ENCODE results near the gene TLE7.

The TLE7 gene

DNA sequence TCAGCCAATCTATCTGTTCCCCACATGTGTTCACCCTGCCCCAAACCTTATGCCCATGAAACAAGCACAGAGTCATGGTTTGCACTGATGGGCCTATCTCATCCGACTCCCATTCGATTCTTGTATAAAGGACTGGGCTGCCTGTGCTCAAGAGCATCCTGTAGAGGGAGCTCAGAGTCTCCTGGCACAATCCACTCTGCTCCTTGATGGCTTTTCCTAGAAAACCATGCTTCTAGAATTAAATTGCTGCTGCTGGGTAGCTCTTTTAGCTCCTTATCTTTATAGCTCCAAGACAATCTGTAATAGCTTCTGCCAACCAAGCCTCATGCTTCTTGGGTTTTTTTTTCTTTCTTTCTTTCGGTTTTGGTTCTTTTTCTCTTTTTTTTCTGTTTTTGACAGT lies 37.6 kb upstream of the TLE7 start:
- TF ChIP-seq, protein P1, sequence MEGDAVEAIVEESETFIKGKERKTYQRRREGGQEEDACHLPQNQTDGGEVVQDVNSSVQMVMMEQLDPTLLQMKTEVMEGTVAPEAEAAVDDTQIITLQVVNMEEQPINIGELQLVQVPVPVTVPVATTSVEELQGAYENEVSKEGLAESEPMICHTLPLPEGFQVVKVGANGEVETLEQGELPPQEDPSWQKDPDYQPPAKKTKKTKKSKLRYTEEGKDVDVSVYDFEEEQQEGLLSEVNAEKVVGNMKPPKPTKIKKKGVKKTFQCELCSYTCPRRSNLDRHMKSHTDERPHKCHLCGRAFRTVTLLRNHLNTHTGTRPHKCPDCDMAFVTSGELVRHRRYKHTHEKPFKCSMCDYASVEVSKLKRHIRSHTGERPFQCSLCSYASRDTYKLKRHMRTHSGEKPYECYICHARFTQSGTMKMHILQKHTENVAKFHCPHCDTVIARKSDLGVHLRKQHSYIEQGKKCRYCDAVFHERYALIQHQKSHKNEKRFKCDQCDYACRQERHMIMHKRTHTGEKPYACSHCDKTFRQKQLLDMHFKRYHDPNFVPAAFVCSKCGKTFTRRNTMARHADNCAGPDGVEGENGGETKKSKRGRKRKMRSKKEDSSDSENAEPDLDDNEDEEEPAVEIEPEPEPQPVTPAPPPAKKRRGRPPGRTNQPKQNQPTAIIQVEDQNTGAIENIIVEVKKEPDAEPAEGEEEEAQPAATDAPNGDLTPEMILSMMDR (conservative IDR thresholded peaks at IDR 0.05; ENCODE audit: low read length): peak; percentile 32
- no peak for DNase-seq (ENCODE audit: low read depth)

DNA sequence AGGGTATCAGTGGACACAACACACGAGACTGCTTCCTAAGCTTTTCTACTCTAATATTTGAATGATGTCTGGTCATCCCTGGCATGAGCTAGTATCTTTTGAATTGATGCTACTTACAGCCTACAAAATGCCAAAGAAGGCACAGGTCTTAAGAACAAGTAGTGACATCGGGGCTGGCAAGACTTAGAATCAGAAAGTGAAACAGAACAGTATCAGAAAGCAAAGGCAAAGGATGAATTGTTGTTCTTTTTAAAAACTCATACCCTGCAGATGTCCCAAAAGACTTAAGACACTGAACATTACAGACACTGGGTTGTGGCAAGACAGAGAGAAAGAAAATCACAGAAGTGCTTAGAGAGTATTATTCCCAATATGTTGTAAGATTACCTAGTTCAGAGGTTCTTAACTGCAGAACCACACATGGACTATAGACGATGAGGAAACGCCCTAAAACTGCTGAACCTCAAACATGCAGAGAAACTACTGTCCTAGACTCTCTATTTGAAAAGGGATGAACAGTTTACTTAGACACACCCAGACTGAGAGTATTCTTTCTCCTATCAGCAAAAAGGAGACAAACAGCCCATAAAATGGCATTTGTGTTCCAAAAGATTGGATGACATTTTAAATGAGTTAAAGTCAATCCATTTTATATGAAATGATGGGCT lies 34.7 kb upstream of the TLE7 start:
- no peak overlapping the region for H3K4me3 ChIP-seq (ENCODE audit: low read length)
- no peak for DNase-seq (ENCODE audit: low read depth)
- TF ChIP-seq, protein P1 (conservative IDR thresholded peaks at IDR 0.05; ENCODE audit: low read length): no peak

More for the DNA sequence above, 37.6 kb upstream of the TLE7 start:
- H3K4me3 ChIP-seq (ENCODE audit: low read length): no peak overlapping the region

DNA sequence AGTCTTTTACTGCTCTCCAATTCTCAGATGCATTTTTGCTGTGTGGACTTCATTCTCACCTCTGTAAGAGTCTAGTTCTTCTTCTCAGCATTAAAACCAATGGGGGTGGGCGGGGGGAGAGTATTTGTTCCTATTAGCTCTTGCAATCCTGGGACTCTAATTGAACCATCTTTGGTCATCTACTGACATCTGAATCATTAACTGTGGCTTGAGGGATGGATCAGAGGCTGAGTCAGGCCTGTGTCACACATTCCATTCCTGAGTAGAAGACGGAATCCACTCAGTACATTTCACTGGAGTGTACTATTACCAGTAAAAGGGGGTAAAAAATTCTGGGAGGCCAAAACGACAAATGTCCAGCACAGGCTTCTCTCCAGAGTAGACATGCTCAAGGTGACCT lies 33.0 kb upstream of the TLE7 start:
- DNase-seq (ENCODE audit: low read depth): peak; percentile 91
- TF ChIP-seq, protein P1 (conservative IDR thresholded peaks at IDR 0.05; ENCODE audit: low read length): no peak
- no peak overlapping the region for H3K4me3 ChIP-seq (ENCODE audit: low read length)

DNA sequence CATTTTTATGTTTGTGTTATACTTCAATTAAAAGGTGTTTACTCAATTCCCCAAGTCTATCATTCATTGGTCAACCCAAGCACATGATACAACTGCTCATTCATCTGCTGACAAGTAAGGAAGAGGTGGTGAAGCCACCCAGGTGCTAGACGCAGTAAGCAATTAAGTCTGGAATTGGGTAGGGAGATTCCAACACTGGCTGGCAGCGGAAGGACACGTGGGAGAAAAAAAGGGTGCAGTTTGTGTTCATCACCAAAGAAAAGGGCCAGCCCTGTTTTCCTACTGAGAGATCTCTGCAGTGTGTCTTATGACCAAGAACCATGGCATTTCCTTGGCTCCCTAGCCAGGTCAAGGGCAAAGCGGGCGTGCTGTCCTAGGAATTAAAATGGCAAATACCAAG lies 32.0 kb upstream of the TLE7 start:
- DNase-seq (ENCODE audit: low read depth): no peak
- TF ChIP-seq, protein P1 (conservative IDR thresholded peaks at IDR 0.05; ENCODE audit: low read length): no peak

DNA sequence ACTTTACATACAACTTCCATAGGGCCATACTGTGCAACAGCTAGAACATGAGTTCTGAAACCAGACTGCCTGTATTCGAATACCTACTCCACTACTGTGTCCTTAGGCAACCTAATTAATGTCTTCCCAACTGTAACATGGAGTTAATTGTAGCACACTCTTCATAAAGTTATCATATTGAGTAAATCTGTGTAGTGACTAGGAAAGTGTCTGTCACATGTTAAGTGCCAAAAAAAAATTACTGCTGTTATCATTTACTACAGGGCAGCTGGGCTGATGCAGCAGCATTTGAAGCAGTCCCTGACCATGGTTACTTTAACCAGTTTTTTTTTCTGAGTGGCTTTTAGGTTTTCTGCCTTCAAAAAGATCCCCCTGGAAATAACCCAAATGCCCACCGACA lies 31.1 kb upstream of the TLE7 start:
- H3K4me3 ChIP-seq (ENCODE audit: low read length): no peak overlapping the region
- DNase-seq (ENCODE audit: low read depth): no peak
- TF ChIP-seq, protein P1 (conservative IDR thresholded peaks at IDR 0.05; ENCODE audit: low read length): no peak

More for the DNA sequence above, 32.0 kb upstream of the TLE7 start:
- no peak overlapping the region for H3K4me3 ChIP-seq (ENCODE audit: low read length)

DNA sequence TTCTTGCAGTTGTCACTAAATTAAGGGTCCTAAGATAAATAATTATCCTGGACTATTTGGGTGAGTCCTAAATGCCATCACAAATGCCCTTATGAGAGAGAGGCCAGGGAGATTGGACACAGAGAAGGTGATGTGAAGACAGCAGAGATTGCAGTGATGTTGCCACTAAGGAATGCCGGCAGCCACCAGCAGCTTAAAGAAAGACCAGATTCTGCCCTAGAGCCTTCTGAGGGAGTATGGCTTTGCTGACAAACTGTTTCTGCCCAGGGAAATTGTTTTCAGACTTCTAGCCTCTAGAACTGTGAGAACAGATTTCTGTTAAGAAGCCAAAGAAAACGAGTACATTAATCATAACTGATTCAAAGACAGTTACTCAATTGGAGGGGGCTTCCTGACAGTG lies 30.2 kb upstream of the TLE7 start:
- TF ChIP-seq, protein P1 (conservative IDR thresholded peaks at IDR 0.05; ENCODE audit: low read length): no peak
- no peak overlapping the region for H3K4me3 ChIP-seq (ENCODE audit: low read length)
- DNase-seq (ENCODE audit: low read depth): no peak

DNA sequence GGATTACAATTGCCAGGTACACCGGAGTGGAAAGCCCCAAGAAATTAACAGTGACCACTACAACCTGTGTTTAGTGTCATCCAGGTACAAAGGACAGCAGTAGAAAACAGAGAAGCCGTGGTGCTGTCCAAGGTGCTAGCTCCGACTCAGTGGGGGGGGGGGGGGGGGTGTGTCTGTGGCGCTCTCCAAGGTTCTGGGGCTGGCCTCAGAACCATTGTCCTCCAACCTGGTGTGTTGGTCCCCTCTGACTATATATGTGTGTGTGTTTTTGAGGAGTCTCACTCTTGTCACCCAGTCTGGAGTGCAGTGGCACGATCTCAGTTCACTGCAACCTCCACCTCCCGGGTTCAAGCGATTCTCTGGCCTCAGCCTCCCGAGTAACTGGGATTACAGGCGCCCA lies 26.0 kb upstream of the TLE7 start:
- H3K4me3 ChIP-seq (ENCODE audit: low read length): no peak overlapping the region
- TF ChIP-seq, protein P1 (conservative IDR thresholded peaks at IDR 0.05; ENCODE audit: low read length): no peak
- DNase-seq (ENCODE audit: low read depth): no peak

Measured in AG10803 (cell line).